ENCODE measurements around the gene HIBCH. TPM values are rescaled to one million over a fixed set of nuclear protein-coding genes. Genes with fewer than 3 reads are reported as not detected.

Gene HIBCH
- total RNA-seq, 1 donor from 2014 or later, result 19.4 TPM

- DNase-seq (ENCODE audit: extremely low read depth, low read depth, low spot score), result no peak
Observed at GRCh38 chr2:190199530-190199929, 120.1 kb downstream of the HIBCH start.

- no peak for DNase-seq (ENCODE audit: extremely low read depth, low read depth, low spot score)
Observed at GRCh38 chr2:190199109-190199508, 120.5 kb downstream of the HIBCH start.

DNA sequence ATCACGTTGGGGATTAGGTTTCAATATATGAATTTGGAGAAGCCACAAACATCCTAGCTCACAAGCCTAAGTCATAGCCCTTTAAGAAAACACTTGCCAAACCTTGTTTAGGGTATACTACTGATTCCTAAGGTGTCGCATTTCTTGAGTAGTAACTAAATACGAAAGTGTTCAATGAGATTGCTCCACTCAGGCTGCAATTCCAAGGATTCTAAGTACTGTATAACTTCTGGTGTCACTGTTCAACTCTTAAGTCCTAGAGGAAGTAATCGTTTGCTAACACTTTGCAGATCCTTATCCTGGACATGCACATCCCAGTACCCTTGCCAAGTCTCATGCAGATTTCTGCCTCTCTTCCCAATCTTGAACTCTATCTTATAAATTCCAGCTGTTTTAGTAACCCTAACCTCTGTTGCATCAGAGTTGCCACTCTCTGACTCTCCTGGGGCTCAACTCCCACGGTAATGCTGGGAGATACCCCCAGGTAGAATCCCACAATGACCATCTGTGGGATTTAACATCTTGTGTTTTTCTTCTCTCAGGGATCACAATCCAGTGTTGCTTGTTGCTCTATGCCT lies 122.4 kb downstream of the HIBCH start:
- DNase-seq (ENCODE audit: extremely low read depth, low read depth, low spot score), result no peak

DNA sequence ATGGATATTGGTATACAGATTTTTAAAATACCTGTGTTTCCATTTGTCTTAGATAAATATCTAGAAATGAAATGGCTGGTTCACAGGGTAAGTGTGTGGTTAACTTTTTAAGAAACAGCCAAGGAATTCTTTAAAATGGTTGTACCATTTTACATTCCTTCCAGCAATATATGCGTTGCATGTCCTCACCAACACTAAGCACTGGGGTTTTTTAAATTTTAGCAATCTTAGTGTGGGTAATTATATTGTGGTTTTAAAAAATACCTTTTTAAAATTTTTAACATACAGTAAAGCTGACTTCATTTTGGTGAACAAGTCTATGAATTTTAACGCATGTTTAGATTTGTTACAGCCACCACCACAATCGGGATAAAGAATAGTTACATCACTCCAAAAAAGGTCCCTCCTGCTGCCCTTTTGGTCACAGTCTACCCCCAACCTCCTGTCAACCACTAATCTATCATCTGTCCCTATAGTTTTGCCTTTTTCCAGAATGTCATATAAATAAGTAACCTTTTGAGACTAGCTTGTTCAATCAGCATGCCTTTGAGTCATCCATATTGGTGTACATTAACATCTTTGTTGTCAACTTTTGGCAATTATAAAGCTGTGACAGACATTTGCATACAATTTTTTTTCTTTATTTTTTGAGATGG lies 129.0 kb downstream of the HIBCH start:
- no peak for DNase-seq (ENCODE audit: extremely low read depth, low read depth, low spot score)

DNA sequence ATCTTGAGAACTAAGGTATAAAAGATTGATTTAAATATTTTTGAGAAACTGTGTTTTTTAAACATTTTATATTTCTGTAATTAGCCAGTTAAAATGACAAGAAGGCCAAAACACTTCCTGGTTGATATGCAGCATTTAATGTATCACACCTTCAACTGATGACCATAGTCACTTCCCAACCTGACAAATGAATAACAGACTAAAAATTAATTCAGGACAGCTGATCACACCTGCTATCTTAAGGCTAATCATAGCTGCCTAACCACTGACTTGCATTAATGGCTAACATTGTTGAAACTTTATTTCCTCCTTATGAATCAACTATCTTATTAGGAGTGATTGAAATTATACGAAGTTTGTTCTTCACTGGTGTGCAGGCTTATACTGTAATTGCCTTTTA lies 131.3 kb downstream of the HIBCH start:
- no peak for DNase-seq (ENCODE audit: extremely low read depth, low read depth, low spot score)

GRCh38 chr2:190186238-190186637 lies 133.4 kb downstream of the HIBCH start:
- DNase-seq (ENCODE audit: extremely low read depth, low read depth, low spot score), result no peak

DNA sequence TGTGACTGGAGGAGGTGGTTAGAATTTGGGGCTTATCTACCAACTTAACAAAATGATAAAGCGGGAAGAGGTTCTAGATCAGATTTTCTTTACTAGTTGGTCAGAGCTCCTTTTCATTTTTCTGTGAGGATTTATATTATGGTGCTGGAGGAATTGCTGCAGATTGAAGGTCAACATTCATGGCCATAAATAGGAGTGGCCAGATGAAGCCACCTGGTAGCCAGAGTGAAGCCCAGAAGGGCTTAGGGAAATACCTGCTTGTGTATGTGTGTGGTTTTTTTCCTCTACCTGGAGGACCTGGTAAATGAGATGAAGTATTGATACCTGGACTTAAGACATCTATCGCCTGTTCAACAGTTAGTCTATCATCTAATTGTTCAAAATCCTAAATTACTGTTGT lies 134.2 kb downstream of the HIBCH start:
- DNase-seq (ENCODE audit: extremely low read depth, low read depth, low spot score), result no peak

DNA sequence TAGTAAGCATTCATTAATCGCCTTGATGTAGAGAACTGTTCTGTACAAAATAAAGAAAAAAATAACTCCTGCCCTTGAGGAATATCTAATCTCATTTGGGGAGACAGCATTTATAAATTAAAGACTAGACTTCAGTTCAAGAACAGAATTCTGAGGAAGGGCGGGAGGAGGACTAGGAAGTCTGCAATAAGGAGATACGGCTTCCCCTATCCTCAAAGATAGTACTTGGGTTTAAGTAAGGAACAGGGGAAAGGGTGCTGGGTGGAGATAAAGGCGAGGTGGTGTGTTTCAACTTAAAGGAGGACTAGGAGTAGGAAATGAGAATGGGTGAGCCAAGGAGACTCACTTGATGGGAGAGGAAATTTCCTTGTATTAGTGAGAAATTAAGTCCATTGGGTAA lies 135.2 kb downstream of the HIBCH start:
- no peak for DNase-seq (ENCODE audit: extremely low read depth, low read depth, low spot score)

- no peak for DNase-seq (ENCODE audit: extremely low read depth, low read depth, low spot score)
Observed at GRCh38 chr2:190183539-190183938, 136.1 kb downstream of the HIBCH start.

DNA sequence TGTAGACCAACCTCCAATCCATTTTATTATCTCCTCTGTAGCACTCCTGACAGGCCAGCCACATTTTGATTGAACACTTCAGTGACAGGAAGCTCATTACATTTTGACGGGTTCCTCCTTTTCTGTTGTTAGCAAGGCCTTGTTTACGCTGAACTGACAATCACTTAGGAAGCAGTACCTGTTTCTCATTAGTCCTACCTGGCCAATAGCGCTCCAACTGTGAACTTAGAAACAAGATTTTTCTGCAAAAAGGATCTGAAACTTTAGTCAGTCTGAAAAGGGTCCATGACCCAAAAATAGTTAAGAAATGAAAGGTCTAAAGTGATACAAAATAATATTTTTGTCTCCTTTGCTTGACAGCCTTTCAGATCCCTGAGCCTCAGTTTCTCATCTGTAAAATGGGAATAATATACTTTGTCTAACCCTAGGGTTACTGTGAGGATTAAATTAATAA lies 137.5 kb downstream of the HIBCH start:
- DNase-seq (ENCODE audit: extremely low read depth, low read depth, low spot score), result no peak

GRCh38 chr2:190181123-190181669 lies 138.4 kb downstream of the HIBCH start:
- DNase-seq (ENCODE audit: extremely low read depth, low read depth, low spot score), result no peak

DNA sequence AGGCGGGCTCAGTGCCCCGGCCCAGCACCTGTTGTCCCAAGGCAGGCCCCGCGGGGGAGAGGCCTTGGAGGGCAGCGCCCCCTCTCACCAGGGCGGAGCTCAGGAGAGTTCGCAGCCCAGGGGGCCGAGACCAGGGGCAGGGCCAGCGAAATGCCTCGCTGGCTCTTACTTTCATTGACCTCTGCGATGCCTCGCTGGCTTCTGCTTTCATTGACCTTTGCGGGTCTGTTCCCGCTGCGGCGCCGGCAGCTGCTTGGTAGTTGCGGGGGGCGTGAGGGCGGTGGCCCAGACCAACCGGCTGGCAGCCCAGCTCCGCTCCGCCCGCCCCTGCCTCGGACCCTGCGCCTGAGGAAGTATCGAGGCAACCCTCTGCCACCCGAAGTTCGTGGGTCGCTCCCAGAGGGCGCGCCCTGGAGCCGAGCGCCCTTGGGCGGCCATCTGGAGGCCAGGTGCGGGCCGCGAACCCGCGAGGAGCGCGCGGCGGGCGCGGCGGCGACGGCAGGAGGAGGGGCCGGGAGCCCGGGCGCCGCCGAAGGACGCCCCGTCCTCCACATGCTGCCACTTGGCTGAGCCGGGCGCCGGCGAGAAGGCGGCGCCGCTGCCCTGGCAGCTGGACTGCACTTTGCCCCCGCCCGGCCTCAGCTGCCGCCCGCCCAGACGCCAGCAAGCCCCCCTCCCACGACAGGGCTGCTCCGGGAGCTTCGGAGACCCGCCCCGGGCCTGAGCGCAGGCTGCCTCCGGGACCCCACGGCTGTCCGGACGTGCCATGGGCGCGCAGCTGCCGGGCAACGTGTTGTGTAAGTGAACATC lies 139.1 kb downstream of the HIBCH start:
- no peak for DNase-seq (ENCODE audit: extremely low read depth, low read depth, low spot score)

GRCh38 chr2:190179754-190180312 lies 139.8 kb downstream of the HIBCH start:
- DNase-seq (ENCODE audit: extremely low read depth, low read depth, low spot score), result no peak

- DNase-seq (ENCODE audit: extremely low read depth, low read depth, low spot score), result no peak
Observed at GRCh38 chr2:190178066-190178722, 141.4 kb downstream of the HIBCH start.

DNA sequence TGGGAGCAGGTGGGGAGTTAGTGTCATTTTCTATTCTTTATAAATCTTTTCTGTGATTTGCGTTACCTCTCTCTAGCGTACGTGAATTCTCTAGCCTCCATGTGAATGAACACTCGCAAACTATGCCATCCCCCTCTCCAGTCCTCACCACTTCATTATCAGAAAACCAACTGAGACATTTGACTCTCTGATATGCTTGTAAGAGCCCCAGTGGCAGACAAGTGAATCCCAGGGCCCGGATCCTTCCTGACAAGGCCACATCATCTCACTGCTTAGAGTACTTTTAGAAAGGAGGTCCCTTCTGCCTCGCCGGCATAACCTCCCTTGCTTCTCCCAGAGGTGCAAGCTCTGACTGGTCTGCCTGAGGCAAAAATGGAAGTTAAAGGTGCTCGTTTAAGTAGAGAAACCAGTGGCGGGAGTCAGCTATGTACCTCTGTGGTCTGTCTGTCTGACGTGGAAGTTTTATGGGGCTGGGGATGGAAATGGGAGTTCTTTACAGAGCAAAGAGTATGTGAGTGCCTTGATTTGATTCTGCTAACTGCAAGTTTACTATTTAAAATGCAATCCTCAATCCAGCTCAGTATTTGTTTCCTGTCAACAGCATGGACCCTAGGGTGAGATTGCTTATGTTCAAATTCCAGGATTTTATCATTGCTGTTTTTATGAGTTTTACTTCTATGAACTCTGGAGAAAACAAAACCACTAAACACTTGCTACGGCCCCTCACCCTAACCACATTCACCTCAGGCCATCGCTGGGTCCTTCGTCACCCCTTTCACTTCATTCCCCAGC lies 142.2 kb downstream of the HIBCH start:
- no peak for DNase-seq (ENCODE audit: extremely low read depth, low read depth, low spot score)

DNA sequence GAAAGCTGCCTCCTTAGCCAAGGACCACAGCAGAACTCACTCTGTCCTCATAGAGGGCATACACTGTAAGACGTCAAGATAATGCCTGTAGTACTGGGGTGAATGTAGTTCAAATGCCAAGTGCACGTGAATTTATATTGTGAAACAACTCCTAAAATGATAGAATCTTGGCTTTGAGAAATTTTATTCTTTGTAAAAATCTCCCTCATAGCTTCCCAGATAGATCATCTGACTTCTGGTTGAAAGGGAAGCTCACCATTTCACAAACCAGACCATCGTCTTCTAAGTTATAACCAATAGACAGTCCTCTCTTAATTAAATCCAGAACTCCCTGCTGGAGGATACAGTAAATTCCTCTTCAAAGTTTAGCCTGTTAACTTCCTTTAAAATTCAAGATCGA lies 146.2 kb downstream of the HIBCH start:
- no peak for DNase-seq (ENCODE audit: extremely low read depth, low read depth, low spot score)

- no peak for DNase-seq (ENCODE audit: extremely low read depth, low read depth, low spot score)
Observed at GRCh38 chr2:190170673-190171072, 149.0 kb downstream of the HIBCH start.

GRCh38 chr2:190169221-190170072 lies 150.2 kb downstream of the HIBCH start:
- no peak for DNase-seq (ENCODE audit: extremely low read depth, low read depth, low spot score)

GRCh38 chr2:190167702-190168101 lies 151.9 kb downstream of the HIBCH start:
- no peak for DNase-seq (ENCODE audit: extremely low read depth, low read depth, low spot score)

Data from glomerular endothelial cell (primary cell).